Femur (tissue), 1 donor: ENCODE data around the gene ASCL3.
"Not testable (repeated sequence)": the region's sequence is repeated elsewhere in the genome, so short reads cannot be mapped to it uniquely, and the experiment has no call there.

Experiments used
- DNase-seq: peaks from one replicate; pipeline ENCODE4 v3.0.0-alpha.2; 2017

ASCL3 gene, protein sequence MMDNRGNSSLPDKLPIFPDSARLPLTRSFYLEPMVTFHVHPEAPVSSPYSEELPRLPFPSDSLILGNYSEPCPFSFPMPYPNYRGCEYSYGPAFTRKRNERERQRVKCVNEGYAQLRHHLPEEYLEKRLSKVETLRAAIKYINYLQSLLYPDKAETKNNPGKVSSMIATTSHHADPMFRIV

DNA sequence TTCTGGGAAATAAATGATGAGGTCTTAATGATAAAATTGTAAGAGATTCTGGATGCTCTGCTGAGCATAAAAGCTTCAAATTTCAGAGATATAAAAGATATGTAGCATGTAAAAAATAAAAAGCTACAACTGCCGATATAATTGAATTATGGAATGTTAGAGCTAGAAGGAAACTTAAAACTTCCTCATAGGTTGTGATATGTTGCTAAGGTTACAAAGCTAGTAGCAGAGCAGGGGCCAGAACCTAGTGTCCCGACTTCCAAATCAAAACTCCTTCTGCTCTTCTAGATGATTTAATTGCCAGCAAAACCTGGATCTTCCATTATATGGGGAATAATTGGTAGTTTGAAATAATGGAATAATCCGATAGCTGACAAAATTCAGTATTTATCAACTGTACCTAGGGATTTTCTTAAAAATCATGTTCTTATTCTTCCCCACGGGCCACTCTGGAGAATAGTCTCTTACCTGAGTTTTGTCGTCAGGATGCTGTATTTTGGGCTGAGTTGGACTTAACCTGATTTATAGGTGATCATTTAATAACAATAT, at the start of gene ASCL3:
Gene ASCL3, minus strand, starts transcription at position 499 of the 549 bp plus-strand sequence. CDS start 4,855 bp downstream, outside the sequence.
- DNase-seq, result no peak

DNA sequence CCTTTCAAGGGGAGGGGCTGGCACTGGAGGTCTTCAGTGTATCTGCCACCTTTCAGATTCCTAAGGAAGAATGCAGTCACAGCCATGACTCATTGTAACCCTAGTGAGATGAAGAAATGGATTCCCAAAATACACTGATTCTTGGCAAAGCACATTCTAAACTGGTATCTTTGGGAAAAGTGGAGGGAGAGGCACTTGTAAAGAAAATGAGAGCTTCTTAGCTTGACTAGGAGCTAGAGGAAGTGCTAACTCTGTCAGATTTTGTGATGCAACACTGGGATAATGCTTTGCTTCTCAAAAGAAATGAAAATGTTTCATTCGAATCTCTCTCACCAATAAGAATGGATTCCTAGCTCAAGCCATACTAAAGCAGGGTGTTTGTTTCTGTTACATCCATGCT, 46.6 kb upstream of the ASCL3 start:
- DNase-seq, result no peak

DNA sequence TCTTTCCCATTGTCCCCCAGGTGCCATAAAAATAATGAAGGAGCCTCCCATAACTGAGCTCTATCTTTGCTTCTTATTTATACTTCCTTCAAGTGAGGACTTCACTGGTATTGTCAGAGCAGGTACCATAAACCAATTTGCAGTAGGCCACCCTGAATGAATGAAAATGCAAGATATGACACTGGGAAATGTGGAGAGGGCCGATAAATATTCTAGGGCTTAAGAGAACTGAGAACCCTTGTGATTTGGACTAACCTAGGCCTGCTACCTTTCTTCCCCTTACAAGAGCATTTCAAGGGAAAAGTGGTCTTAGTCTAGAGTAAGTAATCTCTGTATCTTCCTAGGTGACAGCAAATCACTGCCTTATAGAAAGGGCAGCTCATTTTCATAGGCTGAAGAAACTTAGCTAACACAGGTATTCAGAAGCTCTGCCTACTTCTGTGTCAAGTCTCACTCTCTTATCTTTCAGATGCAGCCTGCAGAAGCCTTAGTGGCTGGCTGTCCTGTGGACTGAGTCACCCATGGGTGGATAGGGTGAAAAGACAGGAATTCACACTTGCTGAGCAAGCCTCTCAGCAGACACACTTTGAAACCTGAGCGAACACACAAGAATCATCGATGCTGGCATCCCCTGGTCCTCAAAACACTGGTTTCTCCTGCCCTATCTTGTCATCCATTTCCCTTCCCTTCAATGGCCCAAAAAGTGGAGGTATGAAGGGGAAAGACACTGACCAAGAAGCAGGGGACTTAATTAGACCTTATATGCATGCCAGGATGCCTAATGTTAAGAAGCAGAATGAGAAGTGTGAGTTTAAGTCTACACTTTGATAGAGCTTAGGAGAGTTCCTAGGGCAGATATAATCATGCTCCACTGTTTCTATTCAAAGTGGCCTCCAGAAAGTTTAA, 45.8 kb upstream of the ASCL3 start:
- no peak for DNase-seq

DNA sequence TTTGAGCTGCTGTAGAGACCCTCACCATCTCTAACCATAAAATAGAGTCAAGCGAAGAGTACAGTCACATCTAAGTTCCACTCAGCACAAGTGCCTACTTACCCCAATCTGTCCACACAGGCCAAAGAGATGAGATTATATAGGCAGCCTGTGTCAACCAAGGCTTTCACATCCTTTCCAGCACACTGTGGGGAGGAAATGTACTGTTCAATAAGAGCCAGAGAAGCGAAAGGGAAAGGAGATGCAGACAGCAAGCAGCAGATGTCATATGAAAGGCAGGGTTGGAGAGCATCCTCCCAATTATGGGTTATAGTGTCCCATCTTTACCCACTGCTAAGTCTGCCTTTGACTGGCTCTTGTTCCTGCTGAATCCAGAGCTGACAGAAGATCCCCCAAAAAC, 44.6 kb upstream of the ASCL3 start:
- DNase-seq, result no peak

DNA sequence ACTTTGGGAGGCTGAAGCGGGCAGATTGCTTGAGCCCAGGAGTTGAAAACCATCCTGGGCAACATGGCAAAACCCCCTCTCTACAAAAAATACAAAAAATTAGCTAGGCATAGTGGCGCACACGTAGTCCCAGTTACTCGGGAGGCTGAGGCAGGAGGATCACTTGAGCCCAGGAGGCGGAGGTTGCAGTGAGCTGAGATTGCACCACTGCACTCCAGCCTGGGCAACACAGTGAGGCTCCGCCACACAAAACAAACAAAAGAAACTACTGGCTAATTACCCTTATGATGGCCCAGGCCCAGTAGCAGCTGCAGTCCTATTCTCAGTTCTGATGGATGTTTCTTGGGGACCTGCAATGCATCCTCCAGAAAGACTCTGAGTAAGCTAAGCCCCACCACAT, 44.0 kb upstream of the ASCL3 start:
- DNase-seq, result not testable (repeated sequence)

DNA sequence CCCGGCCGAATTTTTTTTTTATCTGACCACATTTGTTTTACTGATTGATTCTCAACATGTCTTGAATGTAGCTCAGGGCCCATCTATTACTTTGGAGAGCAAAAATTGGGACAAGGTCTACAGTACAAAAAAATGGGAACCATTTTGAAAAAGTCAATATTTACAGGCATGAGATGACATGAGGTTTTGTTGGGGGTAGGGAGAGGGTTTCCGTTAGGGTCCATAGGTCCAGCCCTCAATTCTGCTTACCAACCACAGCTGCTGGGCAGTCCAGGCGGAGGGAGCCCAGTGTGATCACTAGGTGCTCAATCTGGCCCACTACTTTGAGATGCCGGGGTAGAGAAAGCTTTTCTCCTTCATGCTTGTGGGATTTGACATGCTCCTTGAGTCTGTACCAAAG, 42.6 kb upstream of the ASCL3 start:
- no peak for DNase-seq

DNA sequence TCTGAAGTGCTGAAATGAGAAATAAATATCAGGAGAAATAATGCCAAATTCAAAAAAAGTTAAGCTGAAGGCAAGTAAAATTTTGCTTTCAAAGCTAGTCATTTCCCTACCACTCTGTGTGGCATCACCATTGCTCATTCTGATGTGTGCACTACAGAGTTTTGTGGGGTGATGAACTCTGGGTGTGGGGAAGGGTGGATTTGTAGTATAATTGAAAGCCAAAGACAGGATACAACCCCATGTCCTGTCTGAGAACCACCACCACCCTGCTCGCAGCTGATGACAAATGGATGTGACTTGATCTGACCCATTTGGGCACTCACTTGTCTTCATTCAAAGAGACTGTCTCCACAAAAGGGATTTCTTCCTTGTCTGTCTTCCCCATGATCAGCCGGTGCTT, 40.7 kb upstream of the ASCL3 start:
- no peak for DNase-seq

DNA sequence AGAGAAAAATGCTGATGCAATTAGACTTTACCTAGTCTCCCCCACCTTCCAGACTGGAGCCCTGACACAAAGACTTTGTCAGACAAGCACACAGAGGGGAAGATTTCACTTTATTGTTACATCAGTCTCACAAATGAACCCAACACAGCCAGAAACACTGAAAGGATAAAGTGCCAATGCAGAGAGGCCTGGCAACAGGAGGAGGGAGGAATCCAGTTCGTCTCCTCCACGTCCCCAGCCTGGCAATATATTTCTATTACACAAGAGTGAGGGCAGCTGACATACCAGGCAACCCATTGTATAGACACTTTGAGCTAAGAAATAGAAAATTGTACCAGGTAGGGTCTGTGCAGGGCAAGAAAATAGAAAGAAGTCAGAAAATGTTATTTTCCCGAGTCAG, 37.7 kb upstream of the ASCL3 start:
- no peak for DNase-seq

DNA sequence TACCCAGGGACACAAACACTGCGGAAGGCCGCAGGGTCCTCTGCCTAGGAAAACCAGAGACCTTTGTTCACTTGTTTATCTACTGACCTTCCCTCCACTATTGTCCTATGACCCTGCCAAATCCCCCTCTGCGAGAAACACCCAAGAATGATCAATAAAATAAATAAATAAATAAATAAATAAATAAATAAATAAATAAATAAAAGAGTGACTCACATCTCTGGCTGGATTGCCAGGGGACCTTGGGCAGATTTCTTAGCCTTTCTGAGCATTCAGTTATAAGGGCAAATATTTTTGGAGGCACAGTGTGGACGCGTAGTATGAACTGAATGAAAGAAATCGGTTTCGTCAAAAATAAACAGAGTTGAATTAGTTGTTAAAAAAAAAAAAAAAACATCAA, 36.5 kb upstream of the ASCL3 start:
- DNase-seq, result not testable (repeated sequence)

DNA sequence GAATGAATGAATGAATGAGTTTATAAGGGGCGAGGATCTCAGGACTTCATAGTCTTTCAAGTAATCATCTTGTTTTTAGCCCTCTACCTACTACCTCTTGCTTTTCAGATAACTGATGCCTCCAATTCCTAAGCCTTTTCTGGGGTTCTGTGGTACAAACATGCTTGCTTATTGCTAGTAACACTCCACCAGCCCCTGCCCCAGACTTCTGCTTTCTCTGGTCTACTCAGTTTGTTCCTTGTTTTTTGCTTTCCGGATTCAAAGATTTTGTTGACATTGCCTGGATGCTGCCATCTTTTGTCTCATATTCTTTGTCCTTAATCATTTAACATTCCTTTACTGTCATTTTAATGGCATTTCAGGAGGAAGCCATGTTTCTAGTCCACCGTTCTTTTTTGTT, 30.3 kb upstream of the ASCL3 start:
- DNase-seq, result no peak

DNA sequence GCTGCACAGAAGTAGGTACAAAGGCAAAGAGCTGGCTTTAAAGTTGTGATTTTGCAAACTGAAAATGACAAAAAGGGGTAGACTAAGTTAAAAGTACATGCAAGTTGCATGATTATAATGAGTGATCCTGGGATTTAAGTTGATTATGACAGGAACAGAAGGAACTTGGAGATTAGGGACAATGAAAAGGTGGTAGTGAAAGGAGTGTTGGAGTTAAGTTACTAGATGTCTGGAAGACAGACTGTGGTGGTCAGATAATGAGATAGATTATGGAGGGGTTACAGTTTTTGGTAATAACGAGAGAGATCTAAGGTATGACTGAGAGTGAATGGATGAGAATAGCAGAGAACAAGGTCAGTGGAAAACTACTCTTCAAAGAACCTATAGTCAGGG, 29.1 kb upstream of the ASCL3 start:
- DNase-seq, result no peak

DNA sequence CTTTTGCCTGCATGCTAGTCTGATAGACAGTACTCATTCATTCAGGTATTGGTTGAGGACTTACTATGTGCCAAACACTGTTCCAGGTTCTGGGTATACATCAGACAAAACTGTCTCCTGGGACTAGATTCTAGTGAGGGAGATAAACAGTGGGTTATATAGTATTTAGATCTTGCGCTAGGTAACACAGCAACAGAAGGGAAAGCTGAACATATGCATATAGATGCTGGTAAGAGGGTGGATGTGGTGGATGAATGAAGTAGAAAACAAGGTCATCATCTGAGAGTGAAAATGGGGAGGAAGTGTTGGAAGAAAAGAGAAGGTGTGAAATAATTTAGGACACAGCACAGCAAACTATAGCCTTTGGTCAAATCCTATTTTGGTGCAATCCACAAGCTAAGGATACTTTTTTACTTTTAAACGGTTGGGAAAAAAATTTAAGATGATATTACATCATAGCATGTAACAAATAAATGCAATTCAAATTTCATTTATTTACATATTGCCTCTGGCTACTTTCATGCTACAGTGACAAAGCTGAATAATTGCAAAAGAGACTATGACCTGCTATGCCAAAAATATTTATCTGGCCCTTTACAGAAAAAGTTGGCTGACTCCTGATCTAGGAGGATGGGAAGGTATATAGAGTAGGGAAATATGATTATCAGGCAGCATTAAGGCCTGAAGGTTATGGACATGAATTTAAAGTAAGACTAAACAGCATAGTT, 28.5 kb upstream of the ASCL3 start:
- no peak for DNase-seq

DNA sequence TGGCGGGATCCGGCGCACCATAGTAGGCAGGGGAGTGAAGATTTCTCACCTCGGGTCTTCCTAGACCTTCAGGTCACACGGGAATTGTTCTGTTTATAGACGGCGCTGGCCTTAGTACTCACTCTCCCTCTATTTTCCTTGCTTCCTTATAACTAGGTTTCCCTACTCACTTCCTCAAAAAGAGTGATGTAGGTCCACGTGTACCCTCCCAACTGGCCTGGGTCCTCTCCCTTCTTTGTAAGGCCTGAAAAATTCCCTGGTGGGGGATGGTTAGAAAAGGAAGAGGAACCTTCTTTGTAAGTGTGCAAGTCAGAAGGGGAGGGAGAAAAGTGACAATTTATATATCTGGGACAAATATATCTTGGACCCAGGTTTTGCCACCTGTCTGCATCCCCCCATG, 24.4 kb upstream of the ASCL3 start:
- no peak for DNase-seq

DNA sequence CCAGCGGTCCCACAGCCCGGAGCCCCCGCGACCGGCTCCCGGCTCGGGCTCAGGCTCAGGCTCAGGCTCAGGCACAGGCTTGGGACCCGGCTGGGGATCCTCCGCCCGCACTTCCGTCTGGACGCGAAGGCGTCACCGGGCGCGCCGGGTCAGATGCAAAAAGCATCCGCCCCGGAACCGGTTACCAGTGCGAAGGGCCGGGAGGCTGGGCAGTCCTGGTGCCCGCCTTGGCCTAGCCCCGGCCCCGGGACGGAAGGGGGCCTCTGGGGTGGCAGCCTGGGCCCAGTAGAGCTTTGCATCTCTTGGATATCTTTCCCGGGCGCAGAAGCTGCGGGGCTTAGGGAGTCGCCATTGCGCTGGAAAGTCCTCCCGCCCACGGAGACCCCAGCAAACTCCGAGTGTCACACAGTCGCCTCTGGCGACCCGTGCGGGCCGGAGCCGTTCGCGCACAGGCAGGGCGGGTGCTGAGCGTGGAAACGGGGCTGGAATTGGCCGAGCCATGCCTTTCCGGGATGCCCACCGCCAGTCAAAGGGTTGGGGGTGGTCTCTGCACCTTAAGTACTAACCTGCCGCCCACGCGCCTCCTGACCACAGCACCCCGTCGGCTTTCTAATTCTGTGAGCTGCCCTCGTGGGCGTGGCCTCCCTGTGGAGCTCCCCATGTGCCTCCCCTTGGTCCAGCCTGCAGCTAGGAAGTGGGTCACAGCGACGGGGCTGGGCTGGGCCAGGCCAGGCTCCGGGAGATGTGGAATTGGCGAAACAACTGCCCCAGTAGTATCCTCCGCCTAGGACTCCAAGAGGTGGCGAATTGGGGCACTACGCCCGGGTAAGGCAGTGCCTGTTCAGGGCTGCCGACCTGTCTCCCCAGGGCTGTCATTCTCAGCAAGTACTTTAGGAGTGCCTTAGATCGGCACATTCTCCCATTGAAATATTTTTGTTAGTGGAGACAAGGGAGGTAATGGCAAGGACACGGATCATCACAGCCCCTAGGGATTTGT, 21.8 kb upstream of the ASCL3 start, which contains the start of gene TMEM9B:
Gene TMEM9B, minus strand, starts transcription at position 119 of the 997 bp plus-strand sequence. CDS start 129 bp downstream, outside the sequence.
- DNase-seq, result peak; percentile 94

DNA sequence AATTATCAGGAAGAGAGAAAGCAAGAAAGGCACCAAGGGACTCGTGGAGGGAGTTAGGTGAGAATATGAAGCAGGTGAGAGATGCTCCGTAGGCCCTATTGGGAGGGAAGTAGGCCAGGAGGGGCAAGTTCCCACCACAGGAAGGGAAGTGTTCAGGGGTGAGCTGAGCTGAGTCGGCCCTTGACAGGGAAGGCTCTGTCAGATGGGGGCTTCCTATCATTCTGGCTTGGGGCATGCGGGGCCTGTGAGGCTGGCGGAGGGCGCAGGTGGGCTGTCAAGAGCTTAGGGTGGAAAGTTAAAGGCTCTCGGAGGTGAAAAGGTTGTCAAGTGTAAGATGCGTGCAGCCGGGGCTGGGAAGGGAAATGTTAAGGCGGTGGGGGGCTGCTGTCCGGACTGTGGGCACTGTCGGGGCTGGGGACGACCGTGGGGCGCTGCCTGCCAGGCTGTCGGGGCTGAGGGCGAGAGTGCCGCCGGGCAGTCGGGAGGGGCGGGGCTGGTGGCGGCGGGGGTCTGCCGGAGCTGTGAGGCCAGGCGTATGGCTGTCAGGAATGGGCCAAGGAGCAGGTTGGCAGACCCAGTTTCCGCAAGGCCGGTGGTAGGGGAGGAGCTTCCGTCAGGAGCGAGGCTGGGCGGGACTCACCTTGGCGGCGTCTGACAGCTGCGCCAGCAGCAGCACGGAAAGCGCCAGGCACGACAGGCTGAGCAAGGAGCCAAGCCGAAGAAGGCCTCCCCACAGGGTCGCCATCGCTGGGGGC, 20.9 kb upstream of the ASCL3 start:
- peak; percentile 23 for DNase-seq

DNA sequence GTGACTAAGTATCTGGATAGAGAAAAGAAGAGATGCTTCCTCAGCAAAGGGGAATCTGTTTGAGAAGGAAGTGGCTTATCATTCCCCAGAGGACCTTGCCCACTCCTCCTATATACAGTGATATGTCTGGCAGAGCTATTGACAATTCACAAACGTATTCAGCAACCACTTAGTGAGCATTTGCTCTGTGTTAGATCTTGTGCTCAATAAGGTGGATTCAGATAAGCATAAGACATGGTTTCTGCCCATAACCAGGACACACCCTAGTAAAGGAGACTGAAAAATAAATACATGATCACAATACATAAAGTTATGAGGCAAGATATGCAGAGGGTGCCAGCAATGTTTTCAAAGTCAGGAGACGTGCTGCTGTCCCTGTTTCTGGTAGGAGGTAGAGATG, 20.0 kb upstream of the ASCL3 start:
- DNase-seq, result no peak

DNA sequence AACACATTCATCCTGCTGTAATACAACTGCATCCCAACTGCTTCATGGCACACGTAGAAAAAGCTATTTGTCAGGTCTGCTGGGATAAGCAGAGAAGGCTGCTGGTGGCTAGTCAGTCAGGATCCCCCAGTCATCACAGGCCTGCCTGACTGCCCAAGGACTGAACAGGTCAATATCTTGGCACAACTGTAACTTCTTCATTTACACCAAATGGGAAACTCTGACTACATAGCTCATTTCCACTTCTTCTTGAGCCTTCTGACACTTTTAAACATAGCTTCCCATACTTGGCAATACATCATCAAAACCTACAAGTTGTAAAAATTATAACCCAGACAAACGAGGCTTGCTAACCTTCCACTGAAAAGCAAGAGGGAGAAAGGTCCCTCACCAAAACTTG, 18.6 kb upstream of the ASCL3 start:
- DNase-seq, result no peak

DNA sequence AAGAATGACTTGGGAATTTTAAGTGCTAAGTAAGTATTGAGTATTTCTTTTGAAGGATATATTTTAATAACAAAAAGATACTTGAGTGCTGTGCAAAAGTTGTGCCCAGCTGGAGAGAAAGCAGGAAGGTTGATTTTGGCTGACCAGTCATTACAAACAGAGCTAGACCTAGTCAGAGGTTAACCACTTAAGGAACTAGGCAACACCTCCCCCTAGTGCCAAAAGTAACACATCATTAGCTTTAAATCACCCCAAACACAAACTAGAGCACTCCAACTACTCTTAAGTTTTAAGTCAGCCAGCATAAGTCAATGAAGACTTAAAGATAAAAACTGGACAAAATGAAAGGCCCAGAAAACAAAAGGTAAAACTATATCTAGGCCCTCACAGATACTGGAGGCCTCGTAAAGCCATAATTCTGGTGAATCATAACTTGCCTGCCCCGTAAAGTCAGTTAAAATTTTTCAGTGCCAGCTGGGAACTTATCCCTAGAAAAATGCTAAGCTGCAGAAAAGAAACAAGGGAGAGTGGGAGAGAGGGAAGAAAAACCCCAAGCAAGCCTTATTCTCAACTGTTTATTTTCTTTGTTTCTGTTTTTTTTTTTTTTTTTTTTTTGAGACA, 16.8 kb upstream of the ASCL3 start:
- DNase-seq, result peak; percentile 36

DNA sequence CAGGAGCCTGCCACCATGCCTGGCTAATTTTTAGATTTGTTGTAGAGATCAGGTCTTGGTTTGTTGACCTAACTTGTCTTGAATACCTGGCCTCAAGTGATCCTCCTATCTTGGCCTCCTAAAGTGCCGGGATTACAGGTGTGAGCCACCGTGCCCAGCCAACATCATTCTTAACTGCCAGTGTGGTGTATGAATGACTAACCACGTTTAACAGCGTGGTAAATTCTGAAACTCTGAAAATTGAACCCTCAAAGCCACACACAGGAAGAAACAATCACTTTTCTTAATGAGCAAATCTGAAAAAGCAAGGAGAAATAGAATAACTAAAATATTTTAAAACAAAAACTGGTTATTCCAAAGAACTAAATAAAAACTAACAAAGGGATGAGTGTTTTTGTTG, 14.0 kb upstream of the ASCL3 start:
- no peak for DNase-seq

DNA sequence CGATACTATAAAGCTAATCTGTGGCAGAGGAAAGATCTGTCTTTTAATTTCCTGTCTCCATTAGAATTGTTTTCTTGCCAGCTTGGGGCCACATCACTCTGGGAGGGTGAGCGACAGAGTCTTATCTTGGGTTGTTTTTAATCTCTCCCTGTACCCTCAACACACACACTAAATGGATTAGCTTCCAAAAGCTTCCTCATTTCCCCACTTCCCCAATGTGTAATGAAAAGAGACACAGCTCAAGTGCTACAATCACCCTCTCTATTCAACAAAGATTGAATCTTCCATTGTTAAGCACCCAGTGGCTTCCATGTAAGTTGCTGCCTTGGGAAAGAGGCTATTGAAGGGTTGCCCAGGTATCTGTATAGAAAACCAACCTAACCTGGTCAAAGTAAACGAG, 6.1 kb upstream of the ASCL3 start:
- DNase-seq, result no peak
